GM18909 (cell line): ENCODE results near the gene CDH11.

Experiments
- ATAC-seq: cut with Tn5 transposase; IDR thresholded peaks from one replicate; pipeline ENCODE4 v1.9.1; 2021; ENCODE audit warnings: mild to moderate bottlenecking; ENCODE audit not compliant: unreplicated experiment, poor library complexity

The CDH11 gene

GRCh38 chr16:65041667-65042066 lies 80.2 kb downstream of the CDH11 start:
- ATAC-seq = no peak

DNA sequence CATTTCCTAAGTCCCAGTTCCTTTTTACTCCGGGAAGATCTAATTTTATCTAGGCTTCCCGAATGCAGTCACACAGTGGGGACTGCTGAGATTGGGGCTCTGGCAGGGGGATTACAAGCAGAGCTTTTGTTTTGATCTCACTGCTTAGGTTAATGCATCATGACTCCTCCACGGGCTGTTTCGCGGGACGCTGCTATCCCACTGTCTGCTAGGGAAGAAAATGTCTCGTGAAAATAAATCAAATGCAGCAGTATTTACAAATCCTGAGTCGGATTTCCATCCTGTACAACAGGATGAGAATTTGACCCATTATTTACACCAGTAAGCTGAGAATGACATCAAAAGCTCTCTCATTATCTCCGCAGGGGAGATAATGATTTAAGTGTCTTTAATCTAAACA lies 83.8 kb downstream of the CDH11 start:
- no peak for ATAC-seq

DNA sequence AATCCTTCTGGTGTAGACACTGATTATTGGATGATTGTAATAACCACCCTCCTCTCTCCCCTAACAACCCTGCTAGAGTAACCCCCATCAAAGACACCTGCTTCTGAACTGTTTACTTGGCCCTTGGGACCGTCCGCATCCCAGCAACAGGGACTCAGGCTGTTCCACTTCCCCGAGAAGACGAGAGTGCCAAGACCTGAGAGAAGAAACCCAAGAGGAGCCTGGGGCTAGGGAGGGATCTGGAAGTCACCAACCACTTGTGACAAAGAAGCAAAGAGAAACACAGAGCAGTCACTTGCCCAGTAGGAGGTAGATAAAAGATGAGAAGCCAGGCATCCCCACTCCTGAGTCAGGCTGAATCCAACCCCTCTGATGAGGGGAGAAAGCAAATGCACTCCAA lies 84.3 kb downstream of the CDH11 start:
- ATAC-seq = no peak

GRCh38 chr16:65034915-65035314 lies 86.9 kb downstream of the CDH11 start:
- no peak for ATAC-seq

DNA sequence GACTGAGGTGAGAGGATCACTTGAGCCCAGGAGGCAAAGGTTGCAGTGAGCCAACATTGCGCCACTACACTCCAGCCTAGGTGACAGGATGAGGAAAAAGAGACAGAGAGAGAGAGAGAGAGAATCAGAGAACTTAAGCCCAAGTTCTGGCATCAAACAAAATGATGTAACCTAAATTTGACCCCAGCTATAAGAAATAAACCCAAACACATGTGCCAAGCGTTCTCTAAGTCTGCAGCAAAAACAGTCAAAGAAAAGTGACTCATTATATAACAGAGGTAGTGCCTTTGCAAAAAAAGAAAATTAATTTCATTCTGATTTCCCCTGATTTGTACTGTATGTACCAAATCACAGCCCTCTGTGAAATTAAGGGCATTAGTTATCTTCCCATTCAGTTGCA lies 89.5 kb downstream of the CDH11 start:
- no peak for ATAC-seq

DNA sequence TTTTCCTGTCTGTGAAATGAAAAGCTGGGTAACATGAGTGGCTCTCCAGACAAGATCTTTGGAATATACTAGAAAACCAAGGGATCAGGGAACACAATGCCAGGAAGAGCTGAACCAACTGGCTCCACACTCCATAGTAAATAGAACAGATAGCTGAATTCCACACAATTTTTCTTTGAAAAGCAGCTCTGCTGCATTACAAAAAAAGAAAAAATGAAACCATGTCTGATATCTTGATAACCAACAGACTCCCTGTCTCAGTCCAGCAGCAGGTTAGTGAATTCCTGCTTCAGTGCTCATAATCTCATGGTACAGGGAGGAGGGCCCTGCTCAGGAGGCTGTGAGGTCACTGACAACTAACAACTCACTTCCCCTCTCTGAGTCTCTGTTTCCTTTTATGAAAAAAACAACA lies 97.1 kb downstream of the CDH11 start:
- no peak for ATAC-seq

DNA sequence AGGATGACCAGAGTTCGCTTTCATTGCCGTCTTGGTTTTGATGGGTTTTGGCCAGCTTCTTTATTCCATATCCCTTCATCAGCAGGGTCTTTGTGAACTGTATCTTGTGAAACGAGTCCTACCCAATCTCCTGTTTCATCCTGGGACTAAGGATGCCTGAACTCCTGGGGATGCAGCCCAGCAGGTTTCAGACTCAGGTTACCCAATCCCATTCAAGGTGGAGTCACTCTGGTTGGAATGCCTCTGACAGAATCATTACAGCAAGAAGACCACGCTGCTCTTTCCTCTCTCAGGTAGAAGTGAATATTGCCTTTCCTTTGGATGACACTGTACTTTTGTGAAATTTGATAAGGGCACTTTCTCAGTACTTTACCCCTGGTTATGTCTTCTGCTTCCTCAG lies 98.1 kb downstream of the CDH11 start:
- no peak for ATAC-seq

- ATAC-seq = no peak
Measured at GRCh38 chr16:65021852-65022595, 99.8 kb downstream of the CDH11 start.

DNA sequence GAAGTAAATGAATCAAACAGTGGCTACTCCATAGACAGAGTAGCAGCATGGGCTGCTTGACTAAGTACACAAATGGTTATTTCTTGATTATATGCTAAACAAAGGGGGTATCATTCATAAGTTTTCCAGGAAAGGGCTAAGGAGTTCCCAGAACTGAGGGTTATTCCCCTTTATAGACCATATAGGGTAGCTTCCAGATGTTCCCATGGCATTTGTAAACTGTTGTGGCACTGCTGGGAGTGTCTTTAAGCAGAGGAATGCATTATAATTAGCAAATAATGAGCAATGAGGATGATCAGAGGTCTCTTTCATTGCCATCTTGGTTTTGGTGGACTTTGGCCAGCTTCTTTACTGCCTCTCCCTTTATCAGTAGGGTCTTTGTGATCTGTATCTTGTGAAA lies 105.1 kb downstream of the CDH11 start:
- no peak for ATAC-seq

- no peak for ATAC-seq
Measured at GRCh38 chr16:65015599-65015998, 106.3 kb downstream of the CDH11 start.

DNA sequence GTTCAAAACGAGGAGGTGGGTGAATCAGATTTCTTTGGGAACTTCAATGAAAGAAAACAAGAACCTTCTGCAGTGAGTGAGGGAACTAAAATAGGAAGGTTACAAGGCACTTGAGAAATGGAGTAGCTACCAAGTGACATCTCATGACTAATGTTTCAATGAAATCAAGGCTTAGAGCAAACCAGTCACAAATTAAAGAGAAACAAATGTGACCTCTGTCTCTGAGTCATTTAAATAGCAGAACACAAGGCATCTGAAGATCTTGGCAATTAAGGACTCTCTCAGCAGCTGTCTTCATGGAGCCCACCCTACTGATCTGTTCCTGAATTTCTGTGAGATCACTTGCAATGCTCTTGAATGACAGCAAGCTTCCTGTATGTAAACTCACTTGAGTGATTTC lies 109.5 kb downstream of the CDH11 start:
- no peak for ATAC-seq

GRCh38 chr16:65010125-65010524 lies 111.7 kb downstream of the CDH11 start:
- ATAC-seq = no peak

DNA sequence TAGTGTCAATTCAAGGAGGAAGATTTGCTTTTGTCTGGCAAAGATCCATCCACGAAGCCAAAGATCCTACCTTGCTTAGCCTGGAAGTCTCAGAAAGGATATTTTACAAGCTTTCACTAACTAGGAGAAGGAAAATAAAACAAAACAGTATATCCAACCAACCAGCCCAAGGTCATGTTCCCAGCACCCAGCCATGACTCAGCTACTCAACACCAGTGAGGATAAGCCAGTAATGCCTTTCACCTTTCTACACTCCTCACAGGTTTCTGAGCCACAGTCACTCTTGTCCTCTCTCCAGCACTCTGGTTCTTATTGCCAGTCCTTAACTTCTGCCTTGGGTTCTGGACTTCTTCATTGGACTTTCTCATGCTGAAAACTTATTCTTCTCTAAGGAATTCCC lies 116.2 kb downstream of the CDH11 start:
- no peak for ATAC-seq

DNA sequence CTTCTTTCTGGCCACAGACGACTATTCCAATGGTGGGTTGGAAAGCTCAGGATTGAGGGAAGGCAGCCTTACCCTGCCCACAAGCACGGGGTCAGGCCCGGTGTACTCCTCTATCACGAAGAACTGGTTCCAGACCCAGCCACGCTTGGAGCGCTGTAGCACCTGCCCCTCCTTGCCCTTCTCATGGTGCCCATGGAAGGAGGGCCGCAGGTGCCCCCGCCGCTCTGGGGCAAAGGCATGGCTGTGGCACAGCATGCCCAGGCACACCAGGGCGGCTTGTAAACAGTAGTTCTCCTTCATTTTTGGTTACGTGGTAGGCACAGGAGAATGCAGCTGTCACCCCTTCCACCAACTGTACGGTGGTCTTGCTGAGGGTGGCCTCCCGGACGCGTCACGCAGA lies 117.3 kb downstream of the CDH11 start:
- ATAC-seq = no peak

DNA sequence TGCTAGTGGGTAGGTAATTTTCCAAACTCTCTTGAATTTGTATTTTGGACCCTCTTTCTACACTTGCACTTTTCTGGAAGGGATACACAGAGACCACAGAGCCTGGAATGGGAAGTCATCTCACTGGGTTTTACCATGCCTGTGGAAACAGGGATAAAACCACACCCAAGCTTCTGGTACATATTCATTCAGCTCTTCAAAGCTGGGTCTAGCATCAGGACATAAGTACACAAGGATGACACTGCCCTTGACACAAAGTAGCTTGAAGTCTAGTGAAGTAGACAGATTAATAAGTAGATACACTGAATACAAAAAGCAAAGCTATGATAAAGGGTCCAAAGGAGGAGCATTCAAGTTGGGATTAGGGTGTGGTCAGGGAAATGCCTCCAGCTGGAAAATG lies 118.2 kb downstream of the CDH11 start:
- no peak for ATAC-seq

- ATAC-seq = no peak
Measured at GRCh38 chr16:65002265-65002664, 119.6 kb downstream of the CDH11 start.

- ATAC-seq = no peak
Measured at GRCh38 chr16:65000654-65001053, 121.2 kb downstream of the CDH11 start.

DNA sequence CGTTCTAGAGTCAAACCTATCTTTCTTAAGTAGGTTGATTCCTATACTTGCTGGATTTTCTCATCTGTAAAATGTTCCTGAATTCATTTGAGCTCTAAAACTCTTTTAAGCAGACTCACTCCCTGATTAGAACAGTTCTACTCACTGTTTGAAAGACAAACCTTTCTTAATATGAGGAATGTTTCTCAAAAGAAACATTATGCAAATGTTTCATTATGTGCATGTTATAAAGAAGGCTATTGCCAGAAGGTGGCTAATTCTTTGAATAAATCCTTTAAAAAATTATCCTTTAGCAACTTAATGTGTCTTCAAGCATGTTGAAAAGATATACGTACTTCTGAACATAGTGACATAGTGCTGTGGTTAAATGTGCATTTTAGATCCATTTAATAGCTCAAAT lies 124.1 kb downstream of the CDH11 start:
- ATAC-seq = no peak

GRCh38 chr16:64997121-64997520 lies 124.7 kb downstream of the CDH11 start:
- no peak for ATAC-seq

- ATAC-seq = no peak
Measured at GRCh38 chr16:64996641-64997040, 125.2 kb downstream of the CDH11 start.

- no peak for ATAC-seq
Measured at GRCh38 chr16:64993464-64993863, 128.4 kb downstream of the CDH11 start.

GRCh38 chr16:64991001-64991400 lies 130.9 kb downstream of the CDH11 start:
- no peak for ATAC-seq

DNA sequence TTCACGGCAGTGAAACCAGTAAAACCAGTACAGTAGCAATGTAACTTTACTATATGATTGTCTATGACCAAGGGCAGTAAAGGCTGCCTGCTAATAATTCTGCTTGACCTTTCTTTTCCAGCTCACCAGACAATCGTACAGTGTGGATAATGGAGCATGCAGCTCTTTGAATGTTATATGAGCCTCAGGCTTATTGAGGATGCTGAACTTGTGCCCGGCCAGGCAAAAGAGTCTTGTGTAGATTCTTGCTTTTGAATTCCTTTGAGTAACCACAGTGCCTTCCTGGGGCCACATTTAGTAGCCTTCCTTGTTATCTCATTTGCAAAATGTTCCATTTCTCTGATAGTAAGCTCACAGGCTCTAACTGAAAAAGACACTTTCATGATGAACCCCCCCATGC lies 131.8 kb downstream of the CDH11 start:
- ATAC-seq = no peak
